Measurements from ENCODE around the gene ACIN1.

DNA sequence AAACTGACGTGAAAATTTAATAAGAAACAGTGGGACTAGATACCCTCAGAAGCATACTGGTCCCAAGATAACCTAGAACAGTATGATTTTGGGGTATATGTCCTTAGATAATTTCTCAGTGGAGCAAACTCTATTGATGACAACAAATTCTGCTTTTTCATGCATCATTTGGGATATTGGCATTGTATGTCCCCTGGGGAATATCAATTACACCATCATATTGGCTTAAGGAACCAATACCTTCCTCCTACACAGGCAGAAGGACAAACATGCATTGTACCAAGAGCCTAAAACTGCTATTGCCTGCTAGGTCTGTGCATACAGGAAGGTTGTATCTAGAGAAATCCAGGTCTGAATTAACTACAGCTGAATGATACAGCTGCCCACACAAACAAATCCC lies 20.0 kb downstream of the ACIN1 start:
- TF ChIP-seq, protein P1, sequence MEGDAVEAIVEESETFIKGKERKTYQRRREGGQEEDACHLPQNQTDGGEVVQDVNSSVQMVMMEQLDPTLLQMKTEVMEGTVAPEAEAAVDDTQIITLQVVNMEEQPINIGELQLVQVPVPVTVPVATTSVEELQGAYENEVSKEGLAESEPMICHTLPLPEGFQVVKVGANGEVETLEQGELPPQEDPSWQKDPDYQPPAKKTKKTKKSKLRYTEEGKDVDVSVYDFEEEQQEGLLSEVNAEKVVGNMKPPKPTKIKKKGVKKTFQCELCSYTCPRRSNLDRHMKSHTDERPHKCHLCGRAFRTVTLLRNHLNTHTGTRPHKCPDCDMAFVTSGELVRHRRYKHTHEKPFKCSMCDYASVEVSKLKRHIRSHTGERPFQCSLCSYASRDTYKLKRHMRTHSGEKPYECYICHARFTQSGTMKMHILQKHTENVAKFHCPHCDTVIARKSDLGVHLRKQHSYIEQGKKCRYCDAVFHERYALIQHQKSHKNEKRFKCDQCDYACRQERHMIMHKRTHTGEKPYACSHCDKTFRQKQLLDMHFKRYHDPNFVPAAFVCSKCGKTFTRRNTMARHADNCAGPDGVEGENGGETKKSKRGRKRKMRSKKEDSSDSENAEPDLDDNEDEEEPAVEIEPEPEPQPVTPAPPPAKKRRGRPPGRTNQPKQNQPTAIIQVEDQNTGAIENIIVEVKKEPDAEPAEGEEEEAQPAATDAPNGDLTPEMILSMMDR (IDR thresholded peaks at IDR 0.05), result no peak
- TF ChIP-seq EP300 (IDR thresholded peaks at IDR 0.05), result no peak
- TF ChIP-seq POLR2AphosphoS5 (IDR thresholded peaks at IDR 0.05), result no peak
